HG03060 (cell line): ENCODE measurements around the gene IMMP1L.
"Not testable (repeated sequence)": the region's sequence is repeated elsewhere in the genome, so short reads cannot be mapped to it uniquely, and the experiment has no call there.

Source experiments
- ATAC-seq: cut with Tn5 transposase; IDR thresholded peaks from one replicate; pipeline ENCODE4 v1.9.1; 2021; ENCODE audit warnings: low read depth, moderate number of reproducible peaks; ENCODE audit not compliant: unreplicated experiment

Gene IMMP1L

GRCh38 chr11:31509429-31510345, at the start of gene IMMP1L, which contains the start of gene ELP4:
TSS of gene IMMP1L (minus strand) at chr11:31509622. CDS start at chr11:31463276, 46,346 bp downstream.
TSS of gene ELP4 (plus strand) at chr11:31509767. CDS start at chr11:31509785, 18 bp downstream.
- peak; percentile 98 for ATAC-seq

GRCh38 chr11:31558001-31558400, 48.6 kb upstream of the IMMP1L start:
- no peak for ATAC-seq

- no peak for ATAC-seq
Measured at GRCh38 chr11:31555938-31556337, 46.5 kb upstream of the IMMP1L start.

- ATAC-seq: no peak
Measured at GRCh38 chr11:31542862-31543261, 33.4 kb upstream of the IMMP1L start.

GRCh38 chr11:31535479-31535878, 26.1 kb upstream of the IMMP1L start:
- no peak for ATAC-seq

- no peak for ATAC-seq
Measured at GRCh38 chr11:31531293-31531692, 21.9 kb upstream of the IMMP1L start.

- ATAC-seq: no peak
Measured at GRCh38 chr11:31529701-31530100, 20.3 kb upstream of the IMMP1L start.

GRCh38 chr11:31529189-31529588, 19.8 kb upstream of the IMMP1L start:
- ATAC-seq: no peak

GRCh38 chr11:31521497-31522150, 12.2 kb upstream of the IMMP1L start:
- ATAC-seq: no peak

GRCh38 chr11:31512117-31512516, 2.7 kb upstream of the IMMP1L start:
- no peak for ATAC-seq

- ATAC-seq: peak; percentile 2
Measured at GRCh38 chr11:31509051-31509428, 382 bp downstream of the IMMP1L start.

- ATAC-seq: no peak
Measured at GRCh38 chr11:31500560-31500959, 8.9 kb downstream of the IMMP1L start.

GRCh38 chr11:31499576-31500178, 9.7 kb downstream of the IMMP1L start:
- no peak for ATAC-seq

GRCh38 chr11:31493762-31494161, 15.7 kb downstream of the IMMP1L start:
- ATAC-seq: not testable (repeated sequence)

- no peak for ATAC-seq
Measured at GRCh38 chr11:31493235-31493634, 16.2 kb downstream of the IMMP1L start.

- no peak for ATAC-seq
Measured at GRCh38 chr11:31492320-31492913, 17.0 kb downstream of the IMMP1L start.

- ATAC-seq: no peak
Measured at GRCh38 chr11:31487848-31488247, 21.6 kb downstream of the IMMP1L start.

- ATAC-seq: no peak
Measured at GRCh38 chr11:31484497-31484896, 24.9 kb downstream of the IMMP1L start.

- no peak for ATAC-seq
Measured at GRCh38 chr11:31480930-31481329, 28.5 kb downstream of the IMMP1L start.

- no peak for ATAC-seq
Measured at GRCh38 chr11:31479066-31479465, 30.4 kb downstream of the IMMP1L start.

- ATAC-seq: no peak
Measured at GRCh38 chr11:31478223-31478590, 31.2 kb downstream of the IMMP1L start.
